Mesenchymal stem cell (in vitro differentiated cells and primary cell): ENCODE results near the gene GALNT13.

Experiments used
- DNase-seq: peaks from one replicate; pipeline ENCODE4 v3.0.0-alpha.2; 2013
- H2AFZ ChIP-seq: one replicate; pipeline ENCODE4 v1.6.1; 2013; ENCODE audit warnings: low read depth, mild to moderate bottlenecking, control low read depth, inconsistent platforms, low read length, moderate library complexity
- H2AK5ac ChIP-seq: 2 replicates; pipeline ENCODE4 v1.6.1; 2013; ENCODE audit warnings: low read length, moderate library complexity, mild to moderate bottlenecking, inconsistent platforms; ENCODE audit not compliant: severe bottlenecking
- H2BK120ac ChIP-seq: one replicate; pipeline ENCODE4 v1.6.1; 2013; ENCODE audit warnings: low read depth, mild to moderate bottlenecking, inconsistent platforms, low read length, moderate library complexity
- H2BK12ac ChIP-seq, 2 experiments: one replicate each; pipeline ENCODE4 v1.6.1; 2013; ENCODE audit warnings: inconsistent platforms in 2 of 2, low read length in 2 of 2, mild to moderate bottlenecking in 2 of 2, moderate library complexity in 2 of 2, control low read depth in 1 of 2
- H2BK15ac ChIP-seq: one replicate; pipeline ENCODE4 v1.6.1; 2013; ENCODE audit warnings: mild to moderate bottlenecking, low read depth, inconsistent platforms; ENCODE audit not compliant: poor library complexity, severe bottlenecking
- H2BK5ac ChIP-seq: 2 replicates; pipeline ENCODE4 v1.6.1; 2013; ENCODE audit warnings: low read depth, mild to moderate bottlenecking, low read length, control low read depth, inconsistent platforms; ENCODE audit not compliant: poor library complexity, severe bottlenecking
- H3K14ac ChIP-seq, 2 experiments: one replicate each; pipeline ENCODE4 v1.6.1; 2013; ENCODE audit warnings: inconsistent platforms in 2 of 2, low read length in 2 of 2, control low read depth in 1 of 2, mild to moderate bottlenecking in 1 of 2, moderate library complexity in 1 of 2
- H3K18ac ChIP-seq, 2 experiments: one replicate each; pipeline ENCODE4 v1.6.1; 2013; ENCODE audit warnings: inconsistent platforms in 2 of 2, low read length in 2 of 2, control low read depth in 1 of 2, low read depth in 1 of 2, mild to moderate bottlenecking in 1 of 2
- H3K23ac ChIP-seq, 2 experiments: one replicate each; pipeline ENCODE4 v1.6.1; 2013; ENCODE audit warnings: inconsistent platforms in 2 of 2, low read length in 2 of 2, mild to moderate bottlenecking in 2 of 2, moderate library complexity in 2 of 2, control low read depth in 1 of 2
- H3K27ac ChIP-seq: 2 replicates; pipeline ENCODE4 v1.5.1; 2013; ENCODE audit warnings: mild to moderate bottlenecking, moderate library complexity, low read length, control low read depth, inconsistent platforms; ENCODE audit not compliant: poor library complexity, severe bottlenecking
- H3K27me3 ChIP-seq, 2 experiments: 2 replicates each; pipeline versions ENCODE4 v1.6.1 to v1.7.0; 2013; ENCODE audit warnings: low read length in 2 of 2, mild to moderate bottlenecking in 2 of 2, moderate library complexity in 2 of 2, control low read depth in 1 of 2, inconsistent platforms in 1 of 2; ENCODE audit not compliant: control insufficient read depth in 1 of 2, insufficient read depth in 1 of 2
- H3K36me3 ChIP-seq, 2 experiments: 2 replicates each; pipeline versions ENCODE4 v1.6.1 to v1.7.0; 2013; ENCODE audit warnings: low read length in 2 of 2, control low read depth in 1 of 2, inconsistent platforms in 1 of 2, low read depth in 1 of 2, mild to moderate bottlenecking in 1 of 2; ENCODE audit not compliant: insufficient read depth in 2 of 2, control insufficient read depth in 1 of 2
- H3K4ac ChIP-seq, 2 experiments: one replicate each; pipeline ENCODE4 v1.6.1; 2013; ENCODE audit warnings: inconsistent platforms in 2 of 2, low read length in 2 of 2, mild to moderate bottlenecking in 2 of 2, moderate library complexity in 2 of 2, control low read depth in 1 of 2, low read depth in 1 of 2
- H3K4me1 ChIP-seq: 2 replicates; pipeline ENCODE4 v1.6.1; 2013; ENCODE audit warnings: low read depth, low read length, control low read depth; ENCODE audit not compliant: control insufficient read depth, insufficient read depth
- H3K4me2 ChIP-seq: 2 replicates; pipeline ENCODE4 v1.6.1; 2013; ENCODE audit warnings: low read length, mild to moderate bottlenecking, inconsistent platforms; ENCODE audit not compliant: poor library complexity, severe bottlenecking
- H3K4me3 ChIP-seq, 2 experiments: 2 replicates each; pipeline versions ENCODE4 v1.5.1 to v1.7.0; 2013; ENCODE audit warnings: low read length in 2 of 2, mild to moderate bottlenecking in 2 of 2, control low read depth in 1 of 2, low read depth in 1 of 2; ENCODE audit not compliant: insufficient read depth in 1 of 2
- H3K79me1 ChIP-seq: replicated peaks from 2 replicates; pipeline ENCODE4 v1.6.1; 2013; ENCODE audit warnings: mild to moderate bottlenecking, control low read depth, low read length, inconsistent platforms; ENCODE audit not compliant: poor library complexity, severe bottlenecking
- H3K9ac ChIP-seq: 2 replicates; pipeline ENCODE4 v1.7.0; 2013; ENCODE audit warnings: mild to moderate bottlenecking, low read length, moderate library complexity
- H3K9me3 ChIP-seq: 2 replicates; pipeline ENCODE4 v1.7.0; 2013; ENCODE audit warnings: mild to moderate bottlenecking, low read length; ENCODE audit not compliant: control insufficient read depth
- H4K8ac ChIP-seq: one replicate; pipeline ENCODE4 v1.6.1; 2013; ENCODE audit warnings: inconsistent platforms, mild to moderate bottlenecking, low read length, moderate library complexity
- H4K91ac ChIP-seq: one replicate; pipeline ENCODE4 v1.6.1; 2013; ENCODE audit warnings: mild to moderate bottlenecking, low read length, inconsistent platforms
- WGBS: methylation state at CpG from one replicate; pipeline ENCODE4 v1.1.7; 2013; ENCODE audit warnings: mixed read lengths; 5-methylcytosine and 5-hydroxymethylcytosine counted together

GALNT13 gene

DNA sequence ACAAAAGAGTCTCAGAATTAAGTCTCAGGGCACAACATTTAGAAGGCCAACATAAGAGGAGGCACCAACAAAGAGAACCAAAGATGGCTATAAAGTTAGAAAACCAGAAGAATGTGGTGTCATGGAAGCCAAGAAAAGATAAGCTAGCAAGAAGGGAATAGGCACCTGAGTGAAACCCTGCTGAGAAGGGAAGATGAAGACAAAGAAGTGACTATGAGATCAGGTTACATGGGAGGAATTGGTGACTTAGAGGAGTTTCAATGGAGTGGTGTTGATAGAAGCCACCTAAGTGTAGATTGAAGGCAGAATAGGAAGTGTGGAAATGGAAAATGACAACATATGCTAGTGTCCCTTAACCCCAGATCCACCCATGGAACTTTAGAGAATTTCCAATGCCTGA lies 499.2 kb downstream of the GALNT13 start:
- Histone ChIP-seq H3K36me3 (no peaks in the 10 kb centered on the region), H3K23ac (no peak overlapping the region), H3K14ac (no peak overlapping the region), H2AK5ac (no peak overlapping the region), H2BK12ac (no peak overlapping the region), H3K79me1 (no peaks in the 10 kb centered on the region), H3K4ac (no peak overlapping the region), H2BK15ac (no peak overlapping the region), H2AFZ (no peak overlapping the region), H3K4me2 (no peak overlapping the region), H2BK5ac (no peak overlapping the region), H3K9me3 (no peaks in the 10 kb centered on the region), H3K18ac (no peak overlapping the region), H3K27ac (no peak overlapping the region), H2BK120ac (no peak overlapping the region), H3K4me3 (no peak overlapping the region), H3K9ac (no peak overlapping the region), H4K91ac (no peak overlapping the region), H4K8ac (no peak overlapping the region), H3K4me1 (no peaks in the 10 kb centered on the region), H3K27me3 (no peaks in the 10 kb centered on the region)
- DNase-seq = no peak

DNA sequence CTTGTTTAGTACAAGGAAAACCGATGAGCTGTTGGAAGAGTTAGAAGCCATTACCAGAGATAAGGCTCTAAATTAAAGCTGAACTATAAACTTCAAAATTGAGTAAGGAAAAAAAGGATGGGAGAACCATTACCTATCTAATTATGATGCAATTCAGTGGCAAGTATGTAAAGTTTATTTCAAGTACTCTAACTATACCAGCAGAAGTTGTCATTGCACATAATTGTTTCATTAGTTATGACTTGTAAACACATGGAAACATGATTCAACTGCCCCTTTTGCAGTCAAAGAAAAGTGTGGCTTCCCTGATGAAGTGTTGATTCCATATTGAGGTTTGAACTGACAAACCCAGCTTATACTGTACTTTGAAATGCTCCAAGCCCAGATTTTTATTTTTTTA lies 502.7 kb downstream of the GALNT13 start:
- Histone ChIP-seq H3K4ac (no peak overlapping the region), H2AK5ac (no peak overlapping the region), H3K27ac (no peak overlapping the region), H2BK120ac (no peak overlapping the region), H2BK12ac (no peak overlapping the region), H3K4me3 (no peak overlapping the region), H4K8ac (no peak overlapping the region), H3K18ac (no peak overlapping the region), H3K23ac (no peak overlapping the region), H3K4me1 (no peaks in the 10 kb centered on the region), H2BK15ac (no peak overlapping the region), H4K91ac (no peak overlapping the region), H3K4me2 (no peak overlapping the region), H3K9me3 (no peaks in the 10 kb centered on the region), H3K9ac (no peak overlapping the region), H2AFZ (no peak overlapping the region), H3K79me1 (no peaks in the 10 kb centered on the region), H3K27me3 (no peaks in the 10 kb centered on the region), H2BK5ac (no peak overlapping the region), H3K14ac (no peak overlapping the region), H3K36me3 (no peaks in the 10 kb centered on the region)
- DNase-seq = no peak
- WGBS = 91% methylated on average over 1 of the region's 1 CpG

DNA sequence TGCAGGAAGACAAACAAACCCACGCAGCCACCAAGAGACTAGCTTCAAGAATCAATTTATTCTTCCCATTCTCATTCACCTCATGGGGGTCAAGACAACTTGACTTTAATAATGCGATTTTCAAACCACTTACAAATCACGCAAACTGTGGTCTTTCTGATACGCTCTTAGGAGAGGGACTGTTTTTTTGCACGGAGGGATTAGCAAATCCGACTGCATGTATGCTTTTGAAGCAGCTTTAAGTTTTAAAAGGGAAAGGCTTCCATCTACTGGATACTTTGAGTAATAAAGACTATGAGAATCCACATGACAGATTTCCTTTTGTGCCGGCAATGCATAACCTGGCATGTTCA lies 503.8 kb downstream of the GALNT13 start:
- no peak overlapping the region for H2BK120ac ChIP-seq
- H2BK15ac ChIP-seq = no peak overlapping the region
- no peak overlapping the region for H2BK12ac ChIP-seq
- H3K4me3 ChIP-seq = peak overlapping the region in 1 of 2 experiments; percentile 70
- H3K14ac ChIP-seq = no peak overlapping the region
- H3K27me3 ChIP-seq = no peaks in the 10 kb centered on the region
- no peaks in the 10 kb centered on the region for H3K4me1 ChIP-seq
- no peak overlapping the region for H3K18ac ChIP-seq
- no peaks in the 10 kb centered on the region for H3K36me3 ChIP-seq
- H2BK5ac ChIP-seq = no peak overlapping the region
- H3K79me1 ChIP-seq = no peaks in the 10 kb centered on the region
- no peak overlapping the region for H3K23ac ChIP-seq
- no peaks in the 10 kb centered on the region for H3K9me3 ChIP-seq
- no peak overlapping the region for H4K8ac ChIP-seq
- no peak overlapping the region for H2AK5ac ChIP-seq
- H3K27ac ChIP-seq = no peak overlapping the region
- no peak overlapping the region for H4K91ac ChIP-seq
- peak; percentile 54 for DNase-seq
- H2AFZ ChIP-seq = no peak overlapping the region
- H3K9ac ChIP-seq = peak overlapping the region; percentile 68
- WGBS = 24% methylated on average over 6 of the region's 7 CpGs
- no peak overlapping the region for H3K4me2 ChIP-seq
- H3K4ac ChIP-seq = no peak overlapping the region

DNA sequence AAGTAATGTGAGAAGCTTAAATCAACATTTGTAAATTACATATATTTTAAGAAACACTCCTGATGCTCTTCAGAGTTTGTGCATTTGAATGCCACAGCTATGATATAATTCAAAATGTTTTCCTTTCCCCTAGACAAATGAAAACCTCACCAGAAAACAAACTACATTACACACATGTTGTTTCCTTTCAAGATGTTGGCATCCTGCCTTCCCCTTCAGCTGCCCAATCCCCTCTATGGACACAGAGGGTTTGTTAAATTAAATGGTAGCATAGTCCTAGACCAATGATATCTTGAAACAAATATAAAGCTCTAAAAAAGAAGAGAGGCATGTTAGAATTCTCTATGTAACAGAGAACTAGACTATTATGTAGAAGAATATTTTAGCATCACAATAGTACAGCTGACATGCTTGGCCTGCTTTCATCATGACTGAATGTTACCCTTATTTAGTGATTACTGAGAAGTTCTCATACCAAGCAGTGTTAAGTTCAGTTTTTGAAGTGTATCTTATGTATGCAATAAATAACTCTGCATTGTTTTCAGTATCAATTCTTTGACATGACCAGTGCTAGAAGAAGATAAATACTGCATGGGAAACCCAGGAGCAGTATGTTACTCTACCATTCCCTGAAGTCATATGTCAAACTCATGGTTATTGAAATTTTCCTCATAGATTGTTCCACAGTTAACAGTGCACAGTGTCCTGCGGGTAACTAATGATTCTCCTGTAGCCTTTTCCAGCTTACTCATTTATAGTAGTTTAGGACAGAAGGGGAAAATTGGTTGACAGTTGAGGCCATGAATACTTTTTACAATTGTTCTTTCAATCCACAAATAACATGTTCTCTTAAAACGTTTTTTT lies 510.4 kb downstream of the GALNT13 start:
- H3K9me3 ChIP-seq = no peaks in the 10 kb centered on the region
- no peak overlapping the region for H2AK5ac ChIP-seq
- no peak overlapping the region for H2BK15ac ChIP-seq
- no peak overlapping the region for H3K4ac ChIP-seq
- no peaks in the 10 kb centered on the region for H3K36me3 ChIP-seq
- no peak overlapping the region for H3K4me2 ChIP-seq
- no peak overlapping the region for H2BK12ac ChIP-seq
- H3K23ac ChIP-seq = no peak overlapping the region
- no peaks in the 10 kb centered on the region for H3K27me3 ChIP-seq
- H4K91ac ChIP-seq = no peak overlapping the region
- DNase-seq = no peak
- H2AFZ ChIP-seq = no peak overlapping the region
- no CpG with 5 or more reads among the region's 2 CpGs for WGBS
- no peak overlapping the region for H2BK5ac ChIP-seq
- H4K8ac ChIP-seq = no peak overlapping the region
- no peaks in the 10 kb centered on the region for H3K79me1 ChIP-seq
- no peaks in the 10 kb centered on the region for H3K4me1 ChIP-seq
- H3K18ac ChIP-seq = no peak overlapping the region
- H2BK120ac ChIP-seq = no peak overlapping the region
- no peak overlapping the region for H3K14ac ChIP-seq
- H3K9ac ChIP-seq = no peak overlapping the region
- no peak overlapping the region for H3K4me3 ChIP-seq
- H3K27ac ChIP-seq = no peak overlapping the region
